Measurements from ENCODE around the gene MOB3B.

DNA sequence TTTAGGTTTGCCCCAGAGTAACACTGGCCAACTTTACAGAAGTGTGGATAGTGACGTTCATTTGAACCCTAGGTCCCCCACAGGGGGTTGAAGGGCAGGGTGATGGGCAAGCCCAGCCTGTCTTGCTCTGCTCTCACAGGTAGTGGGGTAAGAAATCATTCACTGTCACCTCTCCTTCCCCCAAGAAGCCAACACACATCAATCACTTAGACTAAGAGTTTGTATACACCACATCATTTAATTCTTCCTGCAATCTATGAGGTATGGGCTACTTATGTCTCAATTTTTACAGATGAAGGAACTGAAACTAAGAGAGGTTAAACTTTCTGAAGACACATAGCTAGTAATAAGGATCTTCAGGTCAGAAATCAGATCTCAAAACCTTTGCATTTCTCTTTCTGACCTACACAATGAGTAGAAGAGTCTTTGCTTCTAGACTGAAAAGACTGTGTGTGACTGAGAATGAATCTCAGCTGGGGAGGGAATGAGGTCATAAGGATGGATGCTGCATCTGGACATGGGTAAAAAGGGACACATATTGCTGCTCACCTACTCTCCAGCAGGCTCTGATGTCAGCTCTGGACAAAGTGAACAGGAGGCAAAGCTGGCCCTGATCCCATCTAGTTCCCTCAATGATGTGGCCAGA, 151.7 kb downstream of the MOB3B start:
- no peak for TF ChIP-seq CTCF (IDR thresholded peaks at IDR 0.05)
- no peak for TF ChIP-seq POLR2AphosphoS5 (IDR thresholded peaks at IDR 0.05)
